Retina (tissue), 1 donor: Measurements from ENCODE around the gene PKIG.
A peak's percentile ranks its signal among the peaks of the same experiment; 100 is the strongest.

Experiments
- DNase-seq: peaks from one replicate; pipeline ENCODE4 v3.0.0-alpha.2; 2016

Gene PKIG

DNA sequence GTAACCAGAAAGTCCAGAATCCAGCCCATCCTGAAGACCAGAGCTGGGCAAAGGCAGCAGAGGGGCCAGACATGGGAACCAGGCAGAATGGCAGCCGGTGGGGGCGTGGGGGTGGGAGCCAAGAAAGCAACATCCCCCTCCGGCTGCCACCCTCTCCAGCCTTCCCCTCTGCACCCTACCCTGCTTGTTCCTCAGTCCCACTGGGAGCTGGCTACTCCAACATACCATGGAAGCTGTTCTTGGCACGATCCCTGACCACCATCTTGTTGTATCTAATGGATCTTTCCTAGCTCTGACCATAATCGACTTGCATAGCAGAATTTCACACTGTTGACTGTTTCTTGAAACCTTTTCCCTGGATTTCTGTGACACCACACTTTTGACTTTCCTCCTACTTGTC lies 38.9 kb downstream of the PKIG start:
- DNase-seq: no peak

DNA sequence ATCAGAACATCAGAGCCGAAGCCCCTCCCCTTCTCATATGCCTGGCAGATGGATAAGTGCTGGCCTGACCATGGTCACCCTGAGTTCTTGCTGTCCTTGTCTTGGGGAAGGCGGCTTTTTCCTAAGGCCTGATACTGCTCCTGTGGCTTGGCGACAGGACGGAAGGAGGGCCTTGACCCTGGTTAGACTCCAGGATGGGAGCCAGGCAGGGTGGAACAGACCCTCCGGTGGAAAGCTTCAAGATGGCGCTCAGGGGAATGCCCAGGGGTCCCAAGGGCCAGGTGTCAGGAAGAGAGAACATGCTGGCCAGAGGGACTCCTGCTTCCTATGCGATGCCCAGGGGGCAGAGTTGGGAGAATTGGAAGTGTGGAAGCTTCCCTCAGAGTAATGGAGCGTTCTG lies 39.6 kb downstream of the PKIG start:
- DNase-seq: no peak

DNA sequence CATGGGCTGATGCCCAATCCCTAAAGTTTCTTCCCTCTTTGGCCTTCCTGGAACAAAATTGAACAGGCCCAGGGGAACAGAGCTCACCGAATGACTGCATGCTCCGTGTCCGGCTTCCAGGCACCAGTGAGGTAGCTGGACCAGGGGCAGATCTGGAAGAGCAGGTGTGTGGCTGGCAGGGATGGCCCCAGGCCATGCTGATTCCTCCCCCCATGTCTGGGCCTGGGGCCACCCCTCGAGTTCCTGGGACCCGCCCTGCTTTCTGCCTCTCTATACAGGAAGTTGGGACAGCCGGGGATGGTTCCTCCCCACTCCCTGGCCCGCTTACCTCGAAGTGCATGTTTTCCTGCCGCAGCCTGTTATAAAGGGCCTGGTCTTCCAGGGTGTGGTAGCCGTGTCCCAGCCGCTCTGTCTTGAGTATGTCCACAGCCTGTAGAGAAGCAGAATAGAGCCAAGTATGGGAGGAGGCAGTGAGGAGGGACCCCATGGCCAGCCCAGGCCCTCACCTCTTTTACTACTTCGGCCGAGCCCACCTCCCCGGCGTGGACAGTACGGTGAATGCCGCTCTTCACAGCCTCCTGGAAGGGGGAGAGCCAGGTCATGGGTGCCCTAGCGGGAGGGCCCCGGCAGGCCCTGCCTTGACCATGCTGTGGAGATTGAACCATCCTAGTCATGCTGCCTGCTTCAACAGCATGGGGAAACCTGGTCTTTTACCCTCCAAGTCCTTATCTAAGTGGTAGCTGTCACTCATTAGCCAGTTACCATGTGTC lies 40.3 kb downstream of the PKIG start:
- DNase-seq: no peak

DNA sequence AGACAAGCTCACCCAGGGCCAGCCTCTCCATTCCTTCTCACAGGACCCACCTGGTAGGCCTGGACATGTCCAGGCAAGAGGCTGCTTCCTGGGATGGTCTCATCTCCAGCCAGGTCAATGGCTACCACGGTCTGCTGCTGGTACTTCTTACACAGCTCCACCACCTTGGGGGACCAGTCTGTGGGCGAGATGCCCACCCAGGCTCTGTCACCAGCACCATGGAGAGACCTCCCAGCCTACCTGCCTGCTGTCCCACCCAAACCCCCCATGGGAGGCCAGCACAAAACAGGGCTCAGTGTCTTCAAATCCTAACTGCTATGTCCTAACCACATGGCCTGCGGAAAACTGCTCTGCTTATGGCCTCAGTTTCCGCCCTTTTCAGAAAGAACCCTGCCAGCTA lies 41.8 kb downstream of the PKIG start:
- no peak for DNase-seq

DNA sequence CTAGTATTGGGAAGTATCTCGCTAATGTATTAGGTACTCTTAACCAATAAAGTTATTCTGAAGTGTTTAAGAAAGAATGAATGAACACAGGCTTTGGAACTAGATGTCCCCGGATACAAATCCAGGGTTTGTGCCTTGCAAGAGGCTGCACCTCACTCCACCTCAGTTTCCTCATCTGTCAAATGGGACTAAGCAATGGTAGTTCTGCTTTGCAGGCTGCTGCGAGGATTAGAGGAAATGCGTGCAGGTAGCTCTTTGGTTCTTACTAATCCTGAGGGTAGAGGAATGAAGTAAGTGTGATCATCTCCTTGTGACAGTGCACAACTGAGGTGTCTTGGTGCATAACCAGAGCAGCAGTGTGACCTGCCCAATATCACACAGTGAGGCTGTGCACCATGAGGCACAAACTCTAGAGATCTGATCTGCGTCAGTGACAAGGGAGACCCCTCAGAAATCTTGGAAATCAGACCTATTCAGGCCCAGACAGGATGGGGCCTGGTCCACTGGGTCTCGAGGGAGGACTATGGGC lies 42.4 kb downstream of the PKIG start:
- DNase-seq: no peak

DNA sequence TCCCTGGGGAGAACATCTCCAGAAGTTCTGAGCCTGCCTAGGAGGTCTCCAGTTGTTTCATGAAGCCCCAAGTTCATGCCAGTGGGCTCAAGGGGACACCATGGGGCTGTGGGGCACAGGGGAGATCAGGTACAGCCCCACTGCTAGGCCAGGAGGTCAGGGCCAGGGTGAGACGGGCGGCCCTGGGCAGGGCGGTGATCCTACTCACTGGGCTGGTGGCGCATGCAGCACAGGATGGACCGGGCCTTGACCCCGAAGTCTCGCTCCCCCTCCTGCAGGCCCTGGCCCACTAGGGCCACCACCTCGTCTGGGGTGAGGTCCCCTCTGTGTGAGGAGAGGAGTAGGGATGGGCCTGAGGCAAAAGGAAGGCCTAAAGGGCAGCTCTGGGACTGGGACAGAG lies 43.0 kb downstream of the PKIG start:
- no peak for DNase-seq

DNA sequence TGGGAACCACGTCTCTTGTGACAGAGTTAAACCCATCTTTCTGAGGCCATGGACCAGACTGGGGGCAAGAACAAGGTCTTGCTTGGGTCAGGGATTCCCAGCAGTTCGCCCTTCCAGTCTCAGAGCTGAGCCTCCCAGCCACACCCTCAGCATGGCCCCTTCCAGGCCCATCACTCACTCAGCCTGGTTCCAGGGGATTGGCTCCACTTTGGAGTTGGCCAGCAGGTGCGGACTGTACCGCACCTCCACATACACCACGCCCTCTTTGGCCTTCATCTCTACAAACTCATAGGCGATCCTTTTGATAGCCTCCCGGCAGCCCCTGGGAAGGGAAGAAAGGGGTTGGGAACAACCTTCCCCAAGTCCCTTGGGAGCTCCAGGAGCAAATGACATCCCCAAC lies 43.9 kb downstream of the PKIG start:
- no peak for DNase-seq

DNA sequence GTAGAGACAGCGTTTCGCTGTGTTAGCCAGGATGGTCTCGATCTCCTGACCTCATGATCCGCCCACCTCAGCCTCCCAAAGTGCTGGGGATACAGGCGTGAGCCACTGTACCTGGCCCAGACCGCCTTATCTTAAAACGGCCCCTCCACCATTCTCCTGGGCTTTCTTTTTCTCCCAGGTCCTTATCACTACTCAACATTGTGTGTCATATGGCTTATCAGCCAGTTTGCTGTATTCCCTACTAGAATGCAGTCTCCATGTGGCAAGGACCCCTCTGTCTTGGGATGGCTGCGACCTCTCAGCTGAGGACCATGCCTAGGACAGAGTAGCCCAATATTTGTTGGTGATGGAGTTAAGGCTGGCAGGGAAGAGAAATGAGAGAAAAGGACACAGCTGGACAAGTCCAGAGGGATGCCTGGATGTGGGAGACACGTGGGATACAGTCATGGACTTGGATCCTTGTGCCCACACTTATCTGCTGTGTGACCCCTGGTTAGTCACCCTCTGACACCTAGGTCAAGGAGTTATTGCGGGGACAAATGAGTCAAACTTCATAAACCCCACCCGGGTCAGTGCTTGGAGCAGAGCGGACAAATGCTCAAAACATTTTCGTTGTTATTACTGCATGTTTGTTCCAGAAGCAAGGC lies 45.1 kb downstream of the PKIG start:
- DNase-seq: no peak

DNA sequence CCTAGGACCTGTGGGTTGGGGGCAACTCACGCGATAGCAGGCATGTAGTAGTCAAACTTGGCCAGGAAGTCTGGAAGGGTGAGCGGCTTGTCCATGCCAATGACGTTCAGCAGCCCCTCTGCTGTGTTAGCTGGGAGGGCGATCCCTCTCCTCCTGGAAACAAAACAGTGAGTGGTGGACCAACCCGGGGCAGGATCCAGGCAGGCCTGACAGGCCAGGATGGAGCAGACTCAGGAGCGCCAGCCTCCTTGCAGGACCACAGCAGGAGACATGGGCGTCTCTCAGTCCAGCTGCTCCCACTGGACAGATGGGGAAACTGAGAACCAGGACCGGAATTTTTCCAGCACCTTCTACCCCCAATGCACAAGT lies 46.6 kb downstream of the PKIG start:
- DNase-seq: no peak

DNA sequence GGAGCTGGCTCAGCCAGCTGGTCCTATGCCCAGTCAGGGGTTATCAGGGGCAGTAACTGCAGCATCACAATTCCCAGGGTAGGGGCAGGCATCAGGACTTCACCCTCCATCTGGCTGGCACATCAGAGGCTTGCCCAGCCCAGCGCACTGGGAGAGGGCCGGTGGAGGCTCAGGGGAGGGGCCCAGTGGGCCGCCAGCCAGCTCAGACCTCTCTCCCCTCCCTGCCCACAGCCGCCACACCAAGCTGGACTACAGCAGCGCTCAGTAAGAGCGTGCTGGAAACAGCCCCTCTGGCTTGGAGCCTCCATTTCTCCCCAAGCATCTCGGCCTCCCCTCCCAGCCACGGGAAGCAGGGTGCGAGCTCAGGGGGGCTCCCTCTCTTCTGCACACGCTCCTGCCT lies 47.2 kb downstream of the PKIG start:
- DNase-seq: no peak

DNA sequence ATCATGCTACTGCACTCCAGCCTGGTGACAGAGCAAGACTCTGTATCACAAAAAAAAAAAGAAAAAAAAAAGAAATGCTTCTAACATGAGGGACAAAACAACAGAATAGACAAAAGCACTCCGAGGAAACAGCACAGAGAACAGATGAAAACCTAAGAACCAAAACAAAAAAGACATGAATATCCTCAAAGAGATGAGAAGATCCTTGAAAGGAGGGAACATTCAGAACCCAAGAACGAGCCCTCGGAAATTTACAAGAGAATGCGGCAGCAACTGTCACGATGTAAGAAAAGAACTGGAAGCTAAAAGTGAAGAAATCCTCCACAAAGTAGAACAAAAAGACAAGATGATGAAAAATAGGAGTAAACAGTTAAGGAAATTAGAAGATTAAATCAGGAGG lies 47.9 kb downstream of the PKIG start:
- DNase-seq: no peak

DNA sequence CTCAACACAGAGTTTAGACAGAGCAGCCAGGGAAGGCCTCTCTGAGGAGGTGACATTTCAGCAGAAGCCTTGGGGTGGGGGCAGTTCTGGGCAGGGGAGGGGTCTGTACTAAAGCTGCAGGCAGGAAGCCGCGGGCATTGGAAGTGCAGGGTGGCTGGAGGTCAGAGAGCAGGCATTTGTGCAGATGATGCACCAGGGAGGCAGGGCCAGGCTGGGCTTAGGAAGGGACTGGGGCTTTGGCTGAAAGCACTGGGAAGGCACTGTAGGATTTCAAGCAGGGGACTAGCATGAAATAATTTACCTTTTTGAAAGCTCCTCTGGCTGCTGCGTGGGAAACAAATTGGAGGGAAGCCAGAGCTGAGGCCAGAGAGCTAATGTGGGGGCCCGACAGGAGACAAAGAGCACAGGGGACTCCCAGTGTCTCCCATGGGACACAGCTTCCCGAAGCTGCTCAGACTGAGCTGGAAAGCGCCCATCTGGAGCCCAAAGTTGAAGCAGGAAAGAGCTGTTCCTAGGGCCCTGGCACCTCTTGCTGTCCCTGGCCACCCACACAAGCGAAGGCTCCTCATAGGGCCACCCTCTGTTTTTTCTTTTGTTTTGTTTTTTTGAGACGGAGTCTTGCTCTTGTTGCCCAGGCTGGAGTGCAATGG lies 49.8 kb downstream of the PKIG start:
- no peak for DNase-seq

DNA sequence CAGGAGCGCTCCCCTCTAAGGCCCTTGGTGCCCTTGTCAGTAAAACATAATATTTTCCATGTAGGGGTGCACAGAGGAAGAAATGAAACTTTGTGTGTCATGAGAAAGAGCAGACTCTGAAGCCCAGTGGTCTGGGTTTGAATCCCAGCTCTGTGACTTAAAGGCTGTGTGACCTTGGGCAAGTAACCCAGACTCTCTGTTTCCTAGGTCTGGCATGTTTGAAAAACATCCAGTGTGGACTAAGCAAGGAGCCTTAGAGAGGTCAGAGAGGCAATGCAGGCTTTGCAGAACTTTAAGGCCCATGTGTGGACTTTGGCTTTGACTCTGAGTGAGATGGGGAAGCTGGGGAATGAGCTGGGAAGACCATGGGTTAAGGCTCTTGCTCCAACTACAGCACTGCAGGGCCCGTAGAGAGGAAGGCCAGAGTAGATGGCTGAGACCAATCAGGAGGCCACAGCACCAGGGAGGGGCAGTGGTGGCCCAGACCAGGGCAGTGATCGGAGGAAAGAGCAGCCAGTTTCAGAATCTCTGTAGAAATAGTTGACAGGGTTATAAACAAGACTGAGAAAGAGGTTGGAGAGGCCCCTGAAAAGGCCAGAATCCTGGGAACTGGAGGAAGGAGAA lies 50.9 kb downstream of the PKIG start:
- no peak for DNase-seq

DNA sequence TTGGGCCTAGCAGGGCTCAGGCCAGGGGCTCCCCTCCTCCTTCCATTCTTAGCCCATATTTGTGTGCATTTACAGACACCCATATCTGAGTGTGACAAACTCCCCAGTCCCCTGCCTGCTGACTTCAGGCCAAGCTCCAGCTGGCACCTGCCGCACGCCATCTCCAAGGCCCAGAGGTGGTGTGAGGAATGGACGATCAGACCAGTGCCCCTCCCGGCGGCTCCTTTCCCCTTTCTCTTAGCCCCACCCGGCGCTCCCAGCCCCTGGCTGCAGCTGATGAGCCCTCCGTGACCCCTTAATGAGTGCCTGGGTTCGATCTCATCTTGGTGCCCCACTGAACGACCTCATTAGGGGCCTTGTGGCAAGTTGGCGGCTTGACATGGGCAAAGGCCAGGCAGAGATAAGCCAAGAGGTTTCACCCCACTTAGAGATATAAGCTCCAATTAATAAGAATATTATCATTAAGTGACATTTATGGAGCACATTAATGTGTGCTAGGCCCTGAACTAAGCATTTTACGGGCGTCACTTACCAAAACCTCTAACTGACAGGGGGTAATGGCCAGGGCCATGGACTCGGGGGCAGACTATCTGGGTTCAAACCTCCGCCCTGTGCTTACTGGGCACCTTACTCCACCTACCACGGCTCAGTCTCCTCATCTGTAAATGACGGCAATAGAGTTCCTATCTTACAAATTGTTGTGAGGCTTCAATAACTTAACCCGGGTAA lies 51.7 kb downstream of the PKIG start:
- no peak for DNase-seq

DNA sequence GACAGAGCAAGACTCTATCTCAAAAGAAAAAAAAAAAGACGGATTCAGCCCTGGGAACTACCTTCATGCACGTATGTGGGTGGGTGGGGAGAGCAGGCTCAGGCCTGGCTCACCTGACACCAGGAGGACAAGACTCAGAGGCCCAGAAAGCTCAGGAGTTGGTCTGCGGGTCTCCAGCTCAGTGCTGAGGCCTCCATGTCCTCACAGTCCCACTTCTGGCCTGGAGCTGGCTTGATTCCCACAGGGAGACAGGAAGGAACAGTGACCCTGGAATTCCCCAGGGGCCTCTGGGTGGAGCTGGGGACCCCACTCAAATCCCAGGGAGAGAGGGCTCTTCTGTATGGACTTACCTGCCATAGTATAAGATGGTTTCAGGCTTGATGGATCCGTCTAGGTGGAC lies 53.5 kb downstream of the PKIG start:
- DNase-seq: no peak

DNA sequence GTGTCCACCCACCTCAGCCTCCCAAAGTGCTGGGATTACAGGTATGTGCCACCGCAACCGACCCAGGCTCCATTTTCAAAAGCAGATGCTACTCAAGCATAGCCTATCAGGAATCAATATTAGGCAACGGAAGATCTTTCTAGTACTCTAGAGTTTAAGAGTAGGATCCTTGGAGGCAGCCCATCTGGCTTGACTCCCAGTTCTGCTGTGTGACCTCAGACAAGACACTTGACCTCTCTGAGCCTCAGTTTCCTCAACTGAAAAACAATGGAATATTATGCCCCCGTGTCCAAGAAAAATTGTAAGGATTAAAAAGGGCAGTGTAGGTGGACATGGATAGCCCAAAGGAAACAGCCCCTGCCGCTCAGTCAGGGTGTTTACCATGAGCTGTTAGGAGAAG lies 54.7 kb downstream of the PKIG start:
- no peak for DNase-seq

DNA sequence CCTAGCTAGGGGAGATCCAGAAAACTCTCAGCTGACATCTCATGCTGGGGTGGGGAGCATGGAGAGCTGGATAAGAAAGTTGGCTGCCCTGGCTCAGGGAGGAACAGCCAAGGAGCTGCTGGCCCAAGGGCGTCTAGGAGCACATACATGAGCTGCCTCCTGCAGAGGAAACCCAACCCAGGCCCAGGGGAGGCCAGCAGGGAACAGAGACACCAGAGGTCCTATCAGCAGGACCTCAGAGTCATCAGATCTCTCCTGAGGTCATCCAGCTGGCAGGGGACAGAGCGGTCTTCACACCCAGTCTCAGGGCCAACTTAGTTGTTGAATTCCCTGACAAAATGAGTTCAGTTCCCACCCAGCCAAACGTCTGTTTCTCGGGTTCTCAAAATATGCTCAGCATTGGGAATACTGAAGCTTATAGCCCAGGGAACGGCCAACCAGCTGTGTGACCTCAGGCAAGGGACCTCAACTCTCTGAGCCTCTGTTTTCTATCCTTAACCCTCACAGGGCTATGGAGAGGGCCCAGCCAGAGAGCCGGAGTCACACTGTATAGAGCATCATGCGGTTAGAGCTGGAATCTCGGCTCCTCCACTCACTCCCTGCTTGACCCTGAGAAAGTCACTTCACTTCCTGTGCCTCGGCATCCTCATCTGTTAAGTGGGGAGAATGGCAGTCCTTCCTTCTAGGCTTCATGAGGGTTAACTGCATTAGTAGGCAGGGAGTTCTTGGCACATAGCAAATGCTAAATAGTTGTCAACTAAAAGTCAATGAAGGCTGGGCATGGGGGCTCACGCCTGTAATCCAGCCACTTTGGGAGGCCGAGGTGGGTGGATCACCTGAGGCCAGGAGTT lies 55.4 kb downstream of the PKIG start:
- DNase-seq: no peak

DNA sequence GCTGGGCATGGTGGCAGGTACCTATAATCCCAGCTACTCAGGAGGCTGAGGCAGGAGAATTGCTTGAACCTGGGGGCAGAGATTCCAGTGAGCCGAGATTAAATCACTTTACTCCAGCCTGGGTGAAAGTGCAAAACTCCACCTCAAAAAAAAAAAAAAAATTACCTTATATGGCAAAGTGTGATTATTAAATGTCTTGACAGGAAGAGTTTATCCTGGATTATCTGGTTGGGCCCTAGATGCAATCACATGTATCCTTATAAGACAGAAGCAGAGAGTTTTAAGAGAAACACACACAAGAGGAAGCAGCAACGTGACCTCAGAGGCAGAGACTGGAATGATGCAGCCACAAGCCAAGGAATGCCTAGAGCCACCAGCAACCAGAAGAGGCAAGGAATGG lies 58.1 kb downstream of the PKIG start:
- no peak for DNase-seq

DNA sequence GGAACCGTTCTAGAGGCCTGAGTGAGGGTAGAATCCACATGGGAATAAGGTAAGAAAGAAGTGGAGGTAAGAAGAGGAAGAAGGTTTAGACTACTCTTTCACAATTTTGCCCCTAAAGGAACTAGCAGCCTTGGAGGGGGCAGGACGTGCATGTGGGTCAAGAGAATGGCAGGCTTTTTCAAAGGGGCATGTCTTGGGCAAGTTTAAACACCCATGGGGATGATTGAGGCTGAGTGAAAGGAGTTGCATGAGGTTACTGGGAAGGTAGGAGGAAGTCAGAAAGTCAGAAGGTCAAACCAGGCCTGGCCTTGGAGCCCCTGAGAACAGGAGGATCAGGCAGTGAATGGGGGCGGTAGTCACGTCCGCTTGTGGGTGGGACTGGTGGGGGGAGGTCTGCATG lies 58.9 kb downstream of the PKIG start:
- DNase-seq: no peak

DNA sequence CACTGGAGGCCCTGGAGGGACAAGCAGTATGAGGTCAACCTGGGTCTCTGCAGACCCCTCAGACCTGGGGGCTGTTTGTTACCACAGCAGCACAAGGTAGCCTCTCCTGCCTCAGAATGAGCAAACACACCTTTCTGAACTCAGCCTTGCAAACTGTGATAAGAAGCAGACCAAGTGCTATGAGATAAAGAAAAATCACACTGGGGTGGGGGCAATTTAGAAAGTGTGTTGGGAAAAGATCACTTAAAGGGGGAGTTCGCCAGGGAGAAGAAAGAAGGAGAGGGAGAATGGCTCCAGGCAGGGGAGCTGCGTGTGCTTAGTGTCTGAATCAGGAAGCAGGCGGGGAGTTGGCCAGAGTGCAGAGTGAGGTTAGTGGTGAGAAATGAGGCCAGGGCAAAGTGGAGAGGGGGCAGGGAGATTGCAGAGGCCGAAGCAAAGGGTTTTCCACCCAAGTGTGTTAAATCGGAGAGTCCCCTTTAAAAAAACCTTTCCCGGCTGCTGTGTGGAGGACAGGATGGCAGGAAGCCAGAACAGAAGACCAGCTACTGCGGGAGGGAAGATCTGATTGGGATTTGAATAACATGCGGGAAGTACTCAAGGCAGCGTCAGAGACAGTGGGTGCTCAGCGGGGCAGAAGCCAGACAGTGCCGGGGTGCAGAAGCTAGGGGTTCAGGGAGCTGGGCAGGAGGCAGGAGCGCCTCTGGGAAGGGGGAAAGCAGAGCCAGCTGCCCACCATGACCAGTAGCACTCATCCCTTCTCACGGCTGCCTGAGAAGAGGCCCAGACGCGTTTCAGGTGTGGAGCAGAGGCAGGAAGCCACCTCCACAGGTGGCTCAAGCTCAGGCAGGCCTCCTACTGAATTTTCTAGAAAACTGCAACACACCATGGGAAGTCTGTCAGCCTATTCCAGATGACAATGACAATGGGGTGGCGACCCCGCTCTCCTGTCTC lies 60.1 kb downstream of the PKIG start:
- peak; percentile 67 for DNase-seq

DNA sequence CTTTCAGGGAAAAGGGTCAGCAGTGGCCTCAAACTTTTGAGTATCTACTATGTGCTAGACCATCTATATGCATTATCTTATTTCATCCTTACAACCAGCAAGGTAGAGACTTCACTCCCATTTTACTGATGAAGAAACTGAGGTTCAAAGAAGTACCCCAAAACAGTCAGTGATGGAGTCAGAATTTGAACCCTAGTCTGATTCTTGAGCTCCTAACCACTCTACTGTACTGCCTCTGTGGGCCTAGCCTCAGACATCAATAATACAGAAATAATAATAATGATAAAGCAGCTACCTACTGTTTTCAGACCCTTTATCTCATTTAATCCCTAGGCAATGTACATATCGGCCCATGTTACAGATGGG lies 60.8 kb downstream of the PKIG start:
- DNase-seq: no peak
